Keratinocyte (primary cell): ENCODE results near the gene TP73.

Source experiments
- EZH2 ChIP-seq: IDR thresholded peaks from one replicate; pipeline ENCODE4 v1.6.1; 2012; ENCODE audit warnings: inconsistent platforms, mild to moderate bottlenecking, low read length, moderate library complexity
- TF ChIP-seq, protein P1 (sequence below), 3 experiments: IDR thresholded peaks in 1 of 3; conservative IDR thresholded peaks in 1 of 3; optimal IDR thresholded peaks in 1 of 3; 2 replicates in 2 of 3; 3 replicates in 1 of 3; pipeline versions ENCODE3 to v1.5.1; 2011; ENCODE audit warnings: low read length in 3 of 3, mild to moderate bottlenecking in 3 of 3, moderate library complexity in 2 of 3, control low read depth in 1 of 3, inconsistent platforms in 1 of 3; ENCODE audit not compliant: insufficient read depth in 2 of 3; ENCODE audit errors: extremely low read depth in 1 of 3

DNA sequence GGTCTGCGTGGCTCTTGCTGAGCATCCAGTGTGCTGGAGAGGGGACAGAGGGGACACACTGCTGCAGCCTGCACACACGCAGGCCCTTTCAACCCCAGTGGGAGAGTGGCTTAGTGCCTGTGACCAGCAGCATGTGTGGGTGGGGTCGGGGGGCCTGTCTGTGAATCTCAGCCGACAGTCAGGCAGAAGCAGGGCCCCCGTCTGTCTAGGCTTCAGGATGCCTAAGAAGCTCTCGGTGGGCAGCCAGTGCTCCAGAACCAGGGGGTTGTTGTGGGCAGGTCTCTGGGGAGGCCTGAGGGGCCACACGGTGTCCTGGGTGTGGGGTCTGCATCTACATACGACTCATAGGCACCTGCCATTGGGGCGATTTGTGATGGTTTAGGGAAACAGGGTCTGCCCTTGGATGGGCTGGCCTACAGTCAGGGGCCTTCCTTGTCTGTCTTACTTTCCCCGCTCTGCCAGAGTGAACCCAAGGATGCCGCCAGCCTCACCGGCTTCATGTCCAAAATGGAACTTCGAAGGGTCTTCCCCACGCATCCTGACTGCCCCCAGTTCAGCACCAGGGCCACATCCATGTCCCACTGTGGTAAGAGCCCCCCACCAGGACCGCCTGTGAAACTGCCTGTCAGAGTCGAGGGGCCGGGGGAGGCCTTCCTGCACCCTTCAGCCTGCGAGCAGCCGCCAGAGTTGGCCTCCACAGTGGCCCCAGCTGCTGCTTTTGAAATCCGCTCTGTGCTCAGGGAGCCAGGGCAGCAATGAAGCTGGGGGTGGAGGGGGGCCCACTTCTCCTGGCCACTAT is 101.5 kb downstream of the TP73 start:
- TF ChIP-seq, protein P1, sequence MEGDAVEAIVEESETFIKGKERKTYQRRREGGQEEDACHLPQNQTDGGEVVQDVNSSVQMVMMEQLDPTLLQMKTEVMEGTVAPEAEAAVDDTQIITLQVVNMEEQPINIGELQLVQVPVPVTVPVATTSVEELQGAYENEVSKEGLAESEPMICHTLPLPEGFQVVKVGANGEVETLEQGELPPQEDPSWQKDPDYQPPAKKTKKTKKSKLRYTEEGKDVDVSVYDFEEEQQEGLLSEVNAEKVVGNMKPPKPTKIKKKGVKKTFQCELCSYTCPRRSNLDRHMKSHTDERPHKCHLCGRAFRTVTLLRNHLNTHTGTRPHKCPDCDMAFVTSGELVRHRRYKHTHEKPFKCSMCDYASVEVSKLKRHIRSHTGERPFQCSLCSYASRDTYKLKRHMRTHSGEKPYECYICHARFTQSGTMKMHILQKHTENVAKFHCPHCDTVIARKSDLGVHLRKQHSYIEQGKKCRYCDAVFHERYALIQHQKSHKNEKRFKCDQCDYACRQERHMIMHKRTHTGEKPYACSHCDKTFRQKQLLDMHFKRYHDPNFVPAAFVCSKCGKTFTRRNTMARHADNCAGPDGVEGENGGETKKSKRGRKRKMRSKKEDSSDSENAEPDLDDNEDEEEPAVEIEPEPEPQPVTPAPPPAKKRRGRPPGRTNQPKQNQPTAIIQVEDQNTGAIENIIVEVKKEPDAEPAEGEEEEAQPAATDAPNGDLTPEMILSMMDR (optimal IDR thresholded peaks at IDR 0.05 in 1 of 3, IDR thresholded peaks at IDR 0.05 in 1 of 3, conservative IDR thresholded peaks at IDR 0.05 in 1 of 3; ENCODE audit: extremely low read depth in 1 of 3, insufficient read depth in 2 of 3, low read length in 3 of 3), result no peak
- TF ChIP-seq EZH2, result no peak
